Uterus (tissue), 4 donors: Measurements from ENCODE around the gene SERF2. TPM values are rescaled to one million over a fixed set of nuclear protein-coding genes. Genes with fewer than 3 reads are reported as not detected.
"Not testable (repeated sequence)": the region's sequence is repeated elsewhere in the genome, so short reads cannot be mapped to it uniquely, and the experiment has no call there.

Experiments used
- DNase-seq, 2 donors: peaks; one replicate each; pipeline ENCODE4 v3.0.0-alpha.2; 2019 to 2020
- H3K27ac ChIP-seq, 2 donors: fragments of 200-600 bp; sonication (generic); 1 replicate in 1 of 2; 2 replicates in 1 of 2; pipeline ENCODE4 v1.5.1; 2016 to 2018
- H3K27me3 ChIP-seq, 2 donors: fragments of 200-600 bp; sonication (generic); one replicate each; pipeline ENCODE4 v1.5.1; 2018 to 2019; ENCODE audit warnings: control low read depth in 1 of 2
- H3K36me3 ChIP-seq, 2 donors: fragments of 200-600 bp; sonication (generic); one replicate each; pipeline ENCODE4 v1.5.1; 2019; ENCODE audit warnings: control low read depth in 1 of 2
- H3K4me1 ChIP-seq, 2 donors: fragments of 200-600 bp; sonication (generic); one replicate each; pipeline ENCODE4 v1.5.1; 2018 to 2019; ENCODE audit warnings: control low read depth in 1 of 2
- H3K4me3 ChIP-seq, 2 donors: fragments of 200-600 bp; sonication (generic); 1 replicate in 1 of 2; 2 replicates in 1 of 2; pipeline ENCODE4 v1.5.1; 2018 to 2019; ENCODE audit warnings: mild to moderate bottlenecking in 1 of 2
- H3K9me3 ChIP-seq, 2 donors: fragments of 200-600 bp; sonication (generic); one replicate each; pipeline ENCODE4 v1.5.1; 2019; ENCODE audit warnings: control low read depth in 1 of 2
- POLR2A ChIP-seq, 2 donors: fragments of 450-650 bp; IDR thresholded peaks; one replicate each; pipeline ENCODE4 v1.6.1; 2016; ENCODE audit warnings: antibody characterized with exemption in 2 of 2, mild to moderate bottlenecking in 1 of 2, moderate library complexity in 1 of 2
- intact Hi-C: fragments of 100-400 bp; cut with DNase I; formaldehyde crosslinking; loops from one replicate; pipeline ENCODE4 v1.15.1; 2023; ENCODE audit warnings: low total_unique reads
- microRNA counts, 2 donors: library from miRNA; unstranded; fragments of <30 nt; microRNA quantifications; one replicate each; lab custom pipeline; 2016 to 2017
- microRNA-seq: library from miRNA; unstranded; fragments of <30 nt; microRNA quantifications from one replicate; pipeline ENCODE4, GENCODE V29; 2016; ENCODE audit warnings: borderline microRNAs expressed, borderline replicate concordance
- small RNA-seq: library from RNA; depleted of rRNA; stranded (forward); fragments of <200 nt; gene quantifications from one replicate; pipeline ENCODE3, GENCODE V24; 2016
- total RNA-seq, 4 donors: library from RNA; depleted of rRNA in 3 of 4; stranded (reverse); fragments of >200 nt in 3 of 4; gene quantifications; one replicate each; pipeline versions ENCODE4 v1.1.0 to v1.2.4, GENCODE V29; 2014 to 2023
- TF ChIP-seq, protein P1 (sequence below), 4 experiments: fragments of 200-600 bp in 2 of 4; fragments of 450-650 bp in 2 of 4; sonication (generic) in 2 of 4; IDR thresholded peaks; one replicate each; pipeline ENCODE4 v1.5.1; 2016 to 2019; ENCODE audit warnings: antibody characterized with exemption in 4 of 4, mild to moderate bottlenecking in 2 of 4, moderate library complexity in 1 of 4
- donor health status: DM: yes; HTN: yes; CAD: no.

Gene SERF2
- total RNA-seq, 4 donors from 2014 or later, result 131 to 715 (median 367) TPM

DNA sequence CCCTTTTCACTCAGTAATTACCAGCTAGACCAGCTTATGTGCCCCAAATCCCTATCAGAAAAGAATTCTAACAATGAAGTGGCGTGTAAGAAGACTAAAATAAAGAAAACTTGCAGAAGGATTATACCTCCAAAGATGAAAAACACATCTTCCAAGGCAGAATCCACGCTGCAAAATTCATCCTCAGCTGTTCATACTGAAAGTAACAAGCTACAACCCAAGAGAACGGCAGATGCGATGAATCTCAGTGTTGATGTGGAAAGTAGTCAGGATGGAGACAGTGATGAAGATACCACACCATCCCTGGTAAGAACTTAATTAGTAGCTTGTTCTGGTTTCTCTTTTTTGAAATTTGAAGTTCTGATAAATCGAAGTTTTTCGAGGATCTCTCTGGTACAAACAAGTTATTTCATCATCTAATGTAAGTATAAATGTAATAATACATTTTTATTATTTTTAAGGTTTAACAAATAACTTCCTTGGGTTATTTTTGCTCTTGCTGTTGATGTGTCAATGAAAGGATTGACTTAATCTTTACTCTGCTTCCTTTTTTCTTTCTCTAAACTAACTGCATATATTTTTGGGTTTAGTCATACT lies 36.0 kb downstream of the SERF2 start:
- H3K27ac ChIP-seq, result peak overlapping the region; percentile 77 to 83
- intact Hi-C loops, result no loop called here

DNA sequence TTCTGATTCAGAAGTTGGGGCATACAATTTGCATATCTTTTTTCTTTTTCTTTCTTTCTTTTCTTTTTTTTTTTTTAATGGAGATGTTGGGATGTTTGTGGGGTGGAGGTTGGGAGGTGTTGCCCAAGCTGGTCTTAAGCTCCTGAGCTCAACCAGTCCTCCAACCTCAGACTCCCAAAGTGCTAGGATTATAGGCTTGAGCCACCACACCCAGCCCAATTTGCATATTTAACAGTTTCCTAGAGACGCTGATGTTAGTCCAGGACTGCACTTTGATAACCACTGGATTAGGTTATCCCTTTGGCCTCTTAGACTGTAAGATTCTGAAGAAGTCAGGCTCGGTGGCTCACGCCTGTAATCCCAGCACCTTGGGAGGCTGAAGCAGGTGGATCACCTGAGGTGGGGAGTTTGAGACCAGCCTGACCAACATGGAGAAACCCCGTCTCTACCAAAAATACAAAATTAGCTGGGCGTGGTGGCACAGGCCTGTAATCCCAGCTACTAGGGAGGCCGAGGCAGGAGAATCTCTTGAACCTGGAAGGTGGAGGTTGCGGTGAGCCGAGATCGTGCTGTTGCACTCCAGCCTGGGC lies 37.9 kb downstream of the SERF2 start:
- DNase-seq, intact Hi-C loops, H3K9me3 ChIP-seq, H3K4me3 ChIP-seq, H3K27me3 ChIP-seq, H3K36me3 ChIP-seq, H3K27ac ChIP-seq: not testable (repeated sequence)
- H3K4me1 ChIP-seq, result peaks cover 0 to 13% of the 10 kb centered on the region in 2 donors

More for the DNA sequence above, 36.0 kb downstream of the SERF2 start:
- H3K4me3 ChIP-seq, result no peak overlapping the region
- no peak for DNase-seq
- TF ChIP-seq, protein P1, sequence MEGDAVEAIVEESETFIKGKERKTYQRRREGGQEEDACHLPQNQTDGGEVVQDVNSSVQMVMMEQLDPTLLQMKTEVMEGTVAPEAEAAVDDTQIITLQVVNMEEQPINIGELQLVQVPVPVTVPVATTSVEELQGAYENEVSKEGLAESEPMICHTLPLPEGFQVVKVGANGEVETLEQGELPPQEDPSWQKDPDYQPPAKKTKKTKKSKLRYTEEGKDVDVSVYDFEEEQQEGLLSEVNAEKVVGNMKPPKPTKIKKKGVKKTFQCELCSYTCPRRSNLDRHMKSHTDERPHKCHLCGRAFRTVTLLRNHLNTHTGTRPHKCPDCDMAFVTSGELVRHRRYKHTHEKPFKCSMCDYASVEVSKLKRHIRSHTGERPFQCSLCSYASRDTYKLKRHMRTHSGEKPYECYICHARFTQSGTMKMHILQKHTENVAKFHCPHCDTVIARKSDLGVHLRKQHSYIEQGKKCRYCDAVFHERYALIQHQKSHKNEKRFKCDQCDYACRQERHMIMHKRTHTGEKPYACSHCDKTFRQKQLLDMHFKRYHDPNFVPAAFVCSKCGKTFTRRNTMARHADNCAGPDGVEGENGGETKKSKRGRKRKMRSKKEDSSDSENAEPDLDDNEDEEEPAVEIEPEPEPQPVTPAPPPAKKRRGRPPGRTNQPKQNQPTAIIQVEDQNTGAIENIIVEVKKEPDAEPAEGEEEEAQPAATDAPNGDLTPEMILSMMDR (IDR thresholded peaks at IDR 0.05), result no peak
- no peak for TF ChIP-seq POLR2A (IDR thresholded peaks at IDR 0.05)
- peaks cover 0 to 19% of the 10 kb centered on the region in 2 donors for H3K4me1 ChIP-seq
- no peaks in the 10 kb centered on the region for H3K27me3 ChIP-seq
- no peaks in the 10 kb centered on the region for H3K36me3 ChIP-seq
- H3K9me3 ChIP-seq, result no peaks in the 10 kb centered on the region

DNA sequence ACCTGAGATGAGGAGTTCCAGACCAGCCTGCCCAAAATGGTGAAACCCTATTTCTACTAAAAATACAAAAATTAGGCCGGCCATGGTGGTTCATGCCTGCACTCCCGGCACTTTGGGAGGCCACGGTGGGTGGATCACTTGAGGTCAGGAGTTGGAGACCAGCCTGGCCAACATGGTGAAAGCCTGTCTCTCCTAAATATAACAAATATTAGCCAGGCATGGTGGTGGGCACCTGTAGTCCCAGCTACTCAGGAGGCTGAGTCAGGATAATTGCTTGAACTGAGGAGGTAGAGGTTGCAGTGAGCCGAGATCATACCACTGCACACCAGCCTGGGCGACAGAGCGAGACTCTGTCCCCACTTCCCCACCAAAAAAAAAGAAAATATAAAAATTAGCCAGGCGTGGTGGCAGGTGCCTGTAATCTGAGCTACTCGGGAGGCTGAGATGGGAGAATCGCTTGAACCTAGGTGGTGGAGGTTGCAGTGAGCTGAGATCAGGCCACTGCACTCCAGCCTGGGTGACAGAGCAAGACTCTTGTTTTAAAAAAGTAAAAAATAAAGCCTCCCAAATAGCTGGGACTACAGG lies 38.7 kb downstream of the SERF2 start:
- H3K27me3 ChIP-seq, H3K9me3 ChIP-seq, H3K4me3 ChIP-seq, intact Hi-C loops, H3K36me3 ChIP-seq, DNase-seq, H3K27ac ChIP-seq: not testable (repeated sequence)
- peaks cover 0 to 13% of the 10 kb centered on the region in 2 donors for H3K4me1 ChIP-seq

DNA sequence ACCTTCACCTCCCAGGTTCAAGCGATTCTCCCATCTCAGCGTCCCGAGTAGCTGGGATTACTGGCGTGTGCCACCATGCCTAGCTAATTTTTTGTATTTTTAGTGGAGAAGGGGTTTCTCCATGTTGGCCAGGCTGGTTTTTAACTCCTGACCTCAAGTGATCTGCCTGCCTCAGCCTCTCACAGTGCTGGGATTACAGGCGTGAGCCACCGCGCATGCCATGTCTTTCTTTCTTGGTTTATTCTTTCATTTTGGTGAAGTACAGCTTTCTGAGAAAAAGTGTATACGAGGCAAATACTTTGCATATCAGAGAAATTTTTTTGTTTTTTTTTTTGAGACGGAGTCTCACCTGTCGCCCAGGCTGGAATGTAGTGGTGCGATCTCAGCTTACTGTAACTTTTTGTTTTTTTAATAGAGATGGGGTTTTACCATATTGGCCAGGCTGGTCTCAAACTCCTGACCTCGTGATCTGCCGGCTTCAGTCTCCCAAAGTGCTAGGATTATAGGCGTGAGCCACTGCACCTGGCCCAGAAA lies 39.5 kb downstream of the SERF2 start:
- H3K4me3 ChIP-seq, H3K27ac ChIP-seq, H3K27me3 ChIP-seq, H3K9me3 ChIP-seq, H3K4me1 ChIP-seq, H3K36me3 ChIP-seq, intact Hi-C loops, DNase-seq: not testable (repeated sequence)

DNA sequence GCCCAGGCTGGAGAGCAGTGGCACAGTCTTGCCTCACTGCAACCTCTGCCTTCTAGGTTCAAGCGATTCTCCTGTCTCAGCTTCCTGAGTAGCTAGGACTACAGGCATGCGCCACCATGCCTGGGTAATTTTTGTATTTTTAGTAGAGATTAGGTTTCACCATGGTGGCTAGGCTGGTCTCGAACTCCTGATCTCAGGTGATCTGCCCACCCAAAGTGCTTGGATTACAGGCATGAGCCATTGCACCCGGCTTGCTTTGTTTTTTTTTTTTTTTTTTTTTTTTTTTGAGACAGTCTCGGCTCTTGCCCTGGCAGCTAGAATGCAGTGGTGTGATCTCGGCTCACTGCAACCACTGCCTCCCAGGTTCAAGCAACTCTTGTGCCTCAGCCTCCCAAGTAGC lies 40.4 kb downstream of the SERF2 start:
- intact Hi-C loops, result not testable (repeated sequence)

DNA sequence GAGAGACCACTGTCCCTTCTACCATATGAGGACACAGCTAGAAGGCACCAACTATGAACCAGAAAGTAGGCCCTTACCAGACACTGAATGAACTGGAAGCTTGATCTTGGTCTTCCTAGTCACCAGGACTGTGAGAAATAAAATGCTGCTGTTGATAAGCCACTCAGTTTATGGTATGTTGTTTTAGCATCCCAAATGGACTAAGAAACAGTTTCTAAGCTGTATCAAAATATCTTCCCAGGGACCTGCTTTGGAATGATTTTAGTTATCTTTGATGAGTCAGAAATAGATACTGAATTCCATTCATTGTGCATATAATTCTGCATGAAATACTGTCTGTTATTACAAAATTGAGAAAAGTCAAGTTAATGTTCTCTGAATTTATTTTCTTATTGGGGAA lies 53.3 kb downstream of the SERF2 start:
- H3K9me3 ChIP-seq, result no peaks in the 10 kb centered on the region
- no peak for DNase-seq
- H3K27me3 ChIP-seq, result no peaks in the 10 kb centered on the region
- no peak for TF ChIP-seq POLR2A (IDR thresholded peaks at IDR 0.05)
- TF ChIP-seq, protein P1 (IDR thresholded peaks at IDR 0.05), result no peak
- H3K4me3 ChIP-seq, result no peak overlapping the region
- no peaks in the 10 kb centered on the region for H3K36me3 ChIP-seq
- intact Hi-C loops, result no loop called here
- no peak overlapping the region for H3K27ac ChIP-seq
- H3K4me1 ChIP-seq, result no peaks in the 10 kb centered on the region

More for the DNA sequence above, 40.4 kb downstream of the SERF2 start:
- H3K4me3 ChIP-seq, H3K4me1 ChIP-seq, H3K36me3 ChIP-seq, H3K27me3 ChIP-seq, H3K27ac ChIP-seq, DNase-seq, H3K9me3 ChIP-seq: not testable (repeated sequence)

MicroRNA genes within 50 kb of the gene (microRNA counts, 767-probe panel; counts per million panel counts)
- microRNA hsa-miR-1282 (lab: Ali Mortazavi, UCI), result 0 counts per million in 2 donors

Small RNA genes lying within 50 kb of the gene (microRNA-seq; reads per million reads assigned to microRNA genes)
- not detected for gene MIR1282

Small RNA genes lying within 50 kb of the gene (small RNA-seq; reads per million reads assigned to genes)
- gene MIR1282, result not detected

Other genes with a start within 250 kb of the SERF2 start
- gene PPIP5K1, start 202.1 kb upstream of the SERF2 start, total RNA-seq, result 10 to 100 TPM in 3 of 4 donors, 1 to 10 TPM in 1; 7.1 to 74.8 (median 42.6) TPM
- gene CKMT1B, start 198.3 kb upstream of the SERF2 start, total RNA-seq, result under 1 TPM in 2 of 4 donors, not detected in 2; 0.29 to 0.90 TPM
- 1 to 10 TPM in 1 of 4 donors, under 1 TPM in 2, not detected in 1; under 0.01 to 2.3 (median 0.88) TPM for gene STRC, start 173.5 kb upstream of the SERF2 start, total RNA-seq
- 10 to 100 TPM in 1 of 4 donors, 1 to 10 TPM in 2, under 1 TPM in 1; 0.51 to 18.9 (median 3.3) TPM for gene CATSPER2, start 143.5 kb upstream of the SERF2 start, total RNA-seq
- not detected for gene CKMT1A, start 98.5 kb upstream of the SERF2 start, total RNA-seq
- gene PDIA3, start 45.9 kb upstream of the SERF2 start, total RNA-seq, result 100 to 1,000 TPM in 3 of 4 donors, 10 to 100 TPM in 1; 82.6 to 264 (median 188) TPM
- 1 to 10 TPM in 2 of 4 donors, under 1 TPM in 1, not detected in 1; 0.59 to 9.6 (median 9.6) TPM for gene ELL3, start 15.4 kb upstream of the SERF2 start, total RNA-seq
- under 1 TPM in 2 of 4 donors, not detected in 2; 0.28 to 0.49 TPM for gene SERINC4, start 7.9 kb downstream of the SERF2 start, total RNA-seq
- gene HYPK, start 8.3 kb downstream of the SERF2 start, total RNA-seq, result 10 to 100 TPM in 3 of 4 donors, 1 to 10 TPM in 1; 4.8 to 42.3 (median 14.1) TPM
- gene MFAP1, start 32.4 kb downstream of the SERF2 start, total RNA-seq, result 10 to 100 TPM in 3 of 4 donors, 1 to 10 TPM in 1; 9.5 to 26.3 (median 15.1) TPM
- 100 to 1,000 TPM in 1 of 4 donors, 10 to 100 TPM in 1, 1 to 10 TPM in 1, under 1 TPM in 1; 0.59 to 114 (median 13.0) TPM for gene WDR76, start 34.7 kb downstream of the SERF2 start, total RNA-seq